GM23338 (cell line): ENCODE data around the gene CDYL.

ENCODE experiments used
- CREB1 ChIP-seq: fragments of 250-450 bp; sonication (Bioruptor Pico); IDR thresholded peaks from 2 replicates; pipeline ENCODE4 v1.5.0; 2020; ENCODE audit warnings: low read depth, mild to moderate bottlenecking, moderate library complexity
- EZH2 ChIP-seq: fragments of 200-600 bp; sonication (generic); IDR thresholded peaks from one replicate; pipeline ENCODE4 v1.8.0; 2017; ENCODE audit warnings: antibody characterized with exemption, mild to moderate bottlenecking, low read depth; ENCODE audit not compliant: unreplicated experiment
- EZH2phosphoT487 ChIP-seq: fragments of 200-600 bp; sonication (generic); IDR thresholded peaks from one replicate; pipeline ENCODE4 v1.8.1; 2018; ENCODE audit warnings: antibody characterized with exemption; ENCODE audit not compliant: unreplicated experiment
- JUNB ChIP-seq: IDR thresholded peaks from one replicate; pipeline ENCODE4 v1.6.1; 2016; ENCODE audit warnings: antibody characterized with exemption; ENCODE audit not compliant: unreplicated experiment
- NANOG ChIP-seq: IDR thresholded peaks from 2 replicates; pipeline ENCODE4 v1.6.1; 2016; ENCODE audit warnings: antibody characterized with exemption, borderline replicate concordance
- POLR2AphosphoS5 ChIP-seq: IDR thresholded peaks from 2 replicates; pipeline ENCODE4 v1.6.1; 2016; ENCODE audit warnings: antibody characterized with exemption, low read depth
- STAT1 ChIP-seq: IDR thresholded peaks from one replicate; pipeline ENCODE4 v1.6.1; 2016; ENCODE audit warnings: antibody characterized with exemption; ENCODE audit not compliant: unreplicated experiment
- ZNF331 ChIP-seq: fragments of 250-450 bp; sonication (Bioruptor Pico); IDR thresholded peaks from 2 replicates; pipeline ENCODE4 v1.5.0; 2020; ENCODE audit warnings: low read depth, mild to moderate bottlenecking, moderate library complexity
- TF ChIP-seq, protein P1 (sequence below), 2 experiments: fragments of 200-600 bp in 1 of 2; sonication (generic) in 1 of 2; conservative IDR thresholded peaks; 2 replicates each; pipeline versions ENCODE4 v1.5.1 to v1.6.1; 2016 to 2017; ENCODE audit warnings: antibody characterized with exemption in 2 of 2, low read depth in 2 of 2, mild to moderate bottlenecking in 2 of 2, moderate library complexity in 1 of 2
- TF ChIP-seq, protein P2 (sequence below): IDR thresholded peaks from 2 replicates; pipeline ENCODE4 v1.6.1; 2016; ENCODE audit warnings: antibody characterized with exemption
- TF ChIP-seq, protein P3 (sequence below): IDR thresholded peaks from one replicate; pipeline ENCODE4 v1.6.1; 2018; ENCODE audit warnings: antibody characterized with exemption; ENCODE audit not compliant: unreplicated experiment
- TF ChIP-seq, protein P4 (sequence below): fragments of 250-450 bp; sonication (Bioruptor Pico); IDR thresholded peaks from 2 replicates; pipeline ENCODE4 v1.5.0; 2020; ENCODE audit warnings: mild to moderate bottlenecking, moderate library complexity

DNA sequence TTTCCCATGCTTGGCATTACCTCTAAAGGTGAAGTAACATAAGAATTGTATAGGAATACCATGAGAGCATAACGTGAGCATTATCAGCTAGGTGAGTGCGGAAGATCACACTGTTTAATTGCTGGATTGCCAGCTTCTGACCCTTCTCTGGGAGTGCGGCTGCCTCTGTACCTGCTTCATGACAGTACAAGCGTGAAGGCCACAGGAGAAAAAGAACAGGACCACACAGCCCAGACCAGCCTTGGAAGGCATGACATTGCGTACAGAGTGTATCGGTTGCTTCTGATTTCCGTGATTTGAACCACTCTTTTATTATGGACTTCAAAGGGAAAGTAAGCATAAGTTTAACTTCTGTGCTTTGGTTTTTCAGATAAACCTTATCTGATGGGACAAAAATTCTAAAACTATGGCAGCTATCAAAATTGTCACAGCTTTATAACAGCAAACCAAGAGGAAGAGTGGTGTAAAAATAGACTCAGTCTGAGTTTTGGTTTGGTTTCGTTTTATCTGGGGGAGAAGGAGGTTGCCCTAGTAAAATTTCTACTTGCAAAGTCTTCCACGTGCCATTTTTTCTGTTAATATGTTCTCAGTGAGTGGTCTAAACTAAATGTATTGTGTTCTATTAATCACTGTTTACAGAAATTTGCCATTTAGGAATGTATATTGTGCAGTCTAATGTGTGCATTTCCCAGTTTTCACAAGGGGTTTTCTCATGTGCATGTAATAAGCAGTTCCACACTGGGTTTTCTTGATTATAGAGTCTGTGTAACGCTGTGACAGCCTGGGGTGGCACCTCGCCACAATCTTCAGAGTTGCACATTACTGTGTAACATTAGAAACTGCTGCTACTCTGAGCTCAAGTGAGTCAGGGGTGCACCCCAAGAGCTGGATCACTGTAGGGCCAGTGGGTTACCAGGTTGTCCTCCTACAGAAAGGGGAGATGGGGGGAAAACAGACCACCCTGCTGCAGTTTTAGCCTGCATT is 130.4 kb downstream of the CDYL start:
- TF ChIP-seq POLR2AphosphoS5 (no peak), CREB1 (no peak), EZH2 (no peak), ZNF331 (CRISPR knock-in tag) (no peak), EZH2phosphoT487 (no peak), JUNB (no peak), STAT1 (no peak), NANOG (no peak)
- TF ChIP-seq, protein P1, sequence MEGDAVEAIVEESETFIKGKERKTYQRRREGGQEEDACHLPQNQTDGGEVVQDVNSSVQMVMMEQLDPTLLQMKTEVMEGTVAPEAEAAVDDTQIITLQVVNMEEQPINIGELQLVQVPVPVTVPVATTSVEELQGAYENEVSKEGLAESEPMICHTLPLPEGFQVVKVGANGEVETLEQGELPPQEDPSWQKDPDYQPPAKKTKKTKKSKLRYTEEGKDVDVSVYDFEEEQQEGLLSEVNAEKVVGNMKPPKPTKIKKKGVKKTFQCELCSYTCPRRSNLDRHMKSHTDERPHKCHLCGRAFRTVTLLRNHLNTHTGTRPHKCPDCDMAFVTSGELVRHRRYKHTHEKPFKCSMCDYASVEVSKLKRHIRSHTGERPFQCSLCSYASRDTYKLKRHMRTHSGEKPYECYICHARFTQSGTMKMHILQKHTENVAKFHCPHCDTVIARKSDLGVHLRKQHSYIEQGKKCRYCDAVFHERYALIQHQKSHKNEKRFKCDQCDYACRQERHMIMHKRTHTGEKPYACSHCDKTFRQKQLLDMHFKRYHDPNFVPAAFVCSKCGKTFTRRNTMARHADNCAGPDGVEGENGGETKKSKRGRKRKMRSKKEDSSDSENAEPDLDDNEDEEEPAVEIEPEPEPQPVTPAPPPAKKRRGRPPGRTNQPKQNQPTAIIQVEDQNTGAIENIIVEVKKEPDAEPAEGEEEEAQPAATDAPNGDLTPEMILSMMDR (conservative IDR thresholded peaks at IDR 0.05; ENCODE audit: low read depth in 2 of 2): no peak
- TF ChIP-seq, protein P2, sequence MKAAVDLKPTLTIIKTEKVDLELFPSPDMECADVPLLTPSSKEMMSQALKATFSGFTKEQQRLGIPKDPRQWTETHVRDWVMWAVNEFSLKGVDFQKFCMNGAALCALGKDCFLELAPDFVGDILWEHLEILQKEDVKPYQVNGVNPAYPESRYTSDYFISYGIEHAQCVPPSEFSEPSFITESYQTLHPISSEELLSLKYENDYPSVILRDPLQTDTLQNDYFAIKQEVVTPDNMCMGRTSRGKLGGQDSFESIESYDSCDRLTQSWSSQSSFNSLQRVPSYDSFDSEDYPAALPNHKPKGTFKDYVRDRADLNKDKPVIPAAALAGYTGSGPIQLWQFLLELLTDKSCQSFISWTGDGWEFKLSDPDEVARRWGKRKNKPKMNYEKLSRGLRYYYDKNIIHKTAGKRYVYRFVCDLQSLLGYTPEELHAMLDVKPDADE: no peak
- TF ChIP-seq, protein P3, sequence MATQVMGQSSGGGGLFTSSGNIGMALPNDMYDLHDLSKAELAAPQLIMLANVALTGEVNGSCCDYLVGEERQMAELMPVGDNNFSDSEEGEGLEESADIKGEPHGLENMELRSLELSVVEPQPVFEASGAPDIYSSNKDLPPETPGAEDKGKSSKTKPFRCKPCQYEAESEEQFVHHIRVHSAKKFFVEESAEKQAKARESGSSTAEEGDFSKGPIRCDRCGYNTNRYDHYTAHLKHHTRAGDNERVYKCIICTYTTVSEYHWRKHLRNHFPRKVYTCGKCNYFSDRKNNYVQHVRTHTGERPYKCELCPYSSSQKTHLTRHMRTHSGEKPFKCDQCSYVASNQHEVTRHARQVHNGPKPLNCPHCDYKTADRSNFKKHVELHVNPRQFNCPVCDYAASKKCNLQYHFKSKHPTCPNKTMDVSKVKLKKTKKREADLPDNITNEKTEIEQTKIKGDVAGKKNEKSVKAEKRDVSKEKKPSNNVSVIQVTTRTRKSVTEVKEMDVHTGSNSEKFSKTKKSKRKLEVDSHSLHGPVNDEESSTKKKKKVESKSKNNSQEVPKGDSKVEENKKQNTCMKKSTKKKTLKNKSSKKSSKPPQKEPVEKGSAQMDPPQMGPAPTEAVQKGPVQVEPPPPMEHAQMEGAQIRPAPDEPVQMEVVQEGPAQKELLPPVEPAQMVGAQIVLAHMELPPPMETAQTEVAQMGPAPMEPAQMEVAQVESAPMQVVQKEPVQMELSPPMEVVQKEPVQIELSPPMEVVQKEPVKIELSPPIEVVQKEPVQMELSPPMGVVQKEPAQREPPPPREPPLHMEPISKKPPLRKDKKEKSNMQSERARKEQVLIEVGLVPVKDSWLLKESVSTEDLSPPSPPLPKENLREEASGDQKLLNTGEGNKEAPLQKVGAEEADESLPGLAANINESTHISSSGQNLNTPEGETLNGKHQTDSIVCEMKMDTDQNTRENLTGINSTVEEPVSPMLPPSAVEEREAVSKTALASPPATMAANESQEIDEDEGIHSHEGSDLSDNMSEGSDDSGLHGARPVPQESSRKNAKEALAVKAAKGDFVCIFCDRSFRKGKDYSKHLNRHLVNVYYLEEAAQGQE: no peak
- TF ChIP-seq, protein P4, sequence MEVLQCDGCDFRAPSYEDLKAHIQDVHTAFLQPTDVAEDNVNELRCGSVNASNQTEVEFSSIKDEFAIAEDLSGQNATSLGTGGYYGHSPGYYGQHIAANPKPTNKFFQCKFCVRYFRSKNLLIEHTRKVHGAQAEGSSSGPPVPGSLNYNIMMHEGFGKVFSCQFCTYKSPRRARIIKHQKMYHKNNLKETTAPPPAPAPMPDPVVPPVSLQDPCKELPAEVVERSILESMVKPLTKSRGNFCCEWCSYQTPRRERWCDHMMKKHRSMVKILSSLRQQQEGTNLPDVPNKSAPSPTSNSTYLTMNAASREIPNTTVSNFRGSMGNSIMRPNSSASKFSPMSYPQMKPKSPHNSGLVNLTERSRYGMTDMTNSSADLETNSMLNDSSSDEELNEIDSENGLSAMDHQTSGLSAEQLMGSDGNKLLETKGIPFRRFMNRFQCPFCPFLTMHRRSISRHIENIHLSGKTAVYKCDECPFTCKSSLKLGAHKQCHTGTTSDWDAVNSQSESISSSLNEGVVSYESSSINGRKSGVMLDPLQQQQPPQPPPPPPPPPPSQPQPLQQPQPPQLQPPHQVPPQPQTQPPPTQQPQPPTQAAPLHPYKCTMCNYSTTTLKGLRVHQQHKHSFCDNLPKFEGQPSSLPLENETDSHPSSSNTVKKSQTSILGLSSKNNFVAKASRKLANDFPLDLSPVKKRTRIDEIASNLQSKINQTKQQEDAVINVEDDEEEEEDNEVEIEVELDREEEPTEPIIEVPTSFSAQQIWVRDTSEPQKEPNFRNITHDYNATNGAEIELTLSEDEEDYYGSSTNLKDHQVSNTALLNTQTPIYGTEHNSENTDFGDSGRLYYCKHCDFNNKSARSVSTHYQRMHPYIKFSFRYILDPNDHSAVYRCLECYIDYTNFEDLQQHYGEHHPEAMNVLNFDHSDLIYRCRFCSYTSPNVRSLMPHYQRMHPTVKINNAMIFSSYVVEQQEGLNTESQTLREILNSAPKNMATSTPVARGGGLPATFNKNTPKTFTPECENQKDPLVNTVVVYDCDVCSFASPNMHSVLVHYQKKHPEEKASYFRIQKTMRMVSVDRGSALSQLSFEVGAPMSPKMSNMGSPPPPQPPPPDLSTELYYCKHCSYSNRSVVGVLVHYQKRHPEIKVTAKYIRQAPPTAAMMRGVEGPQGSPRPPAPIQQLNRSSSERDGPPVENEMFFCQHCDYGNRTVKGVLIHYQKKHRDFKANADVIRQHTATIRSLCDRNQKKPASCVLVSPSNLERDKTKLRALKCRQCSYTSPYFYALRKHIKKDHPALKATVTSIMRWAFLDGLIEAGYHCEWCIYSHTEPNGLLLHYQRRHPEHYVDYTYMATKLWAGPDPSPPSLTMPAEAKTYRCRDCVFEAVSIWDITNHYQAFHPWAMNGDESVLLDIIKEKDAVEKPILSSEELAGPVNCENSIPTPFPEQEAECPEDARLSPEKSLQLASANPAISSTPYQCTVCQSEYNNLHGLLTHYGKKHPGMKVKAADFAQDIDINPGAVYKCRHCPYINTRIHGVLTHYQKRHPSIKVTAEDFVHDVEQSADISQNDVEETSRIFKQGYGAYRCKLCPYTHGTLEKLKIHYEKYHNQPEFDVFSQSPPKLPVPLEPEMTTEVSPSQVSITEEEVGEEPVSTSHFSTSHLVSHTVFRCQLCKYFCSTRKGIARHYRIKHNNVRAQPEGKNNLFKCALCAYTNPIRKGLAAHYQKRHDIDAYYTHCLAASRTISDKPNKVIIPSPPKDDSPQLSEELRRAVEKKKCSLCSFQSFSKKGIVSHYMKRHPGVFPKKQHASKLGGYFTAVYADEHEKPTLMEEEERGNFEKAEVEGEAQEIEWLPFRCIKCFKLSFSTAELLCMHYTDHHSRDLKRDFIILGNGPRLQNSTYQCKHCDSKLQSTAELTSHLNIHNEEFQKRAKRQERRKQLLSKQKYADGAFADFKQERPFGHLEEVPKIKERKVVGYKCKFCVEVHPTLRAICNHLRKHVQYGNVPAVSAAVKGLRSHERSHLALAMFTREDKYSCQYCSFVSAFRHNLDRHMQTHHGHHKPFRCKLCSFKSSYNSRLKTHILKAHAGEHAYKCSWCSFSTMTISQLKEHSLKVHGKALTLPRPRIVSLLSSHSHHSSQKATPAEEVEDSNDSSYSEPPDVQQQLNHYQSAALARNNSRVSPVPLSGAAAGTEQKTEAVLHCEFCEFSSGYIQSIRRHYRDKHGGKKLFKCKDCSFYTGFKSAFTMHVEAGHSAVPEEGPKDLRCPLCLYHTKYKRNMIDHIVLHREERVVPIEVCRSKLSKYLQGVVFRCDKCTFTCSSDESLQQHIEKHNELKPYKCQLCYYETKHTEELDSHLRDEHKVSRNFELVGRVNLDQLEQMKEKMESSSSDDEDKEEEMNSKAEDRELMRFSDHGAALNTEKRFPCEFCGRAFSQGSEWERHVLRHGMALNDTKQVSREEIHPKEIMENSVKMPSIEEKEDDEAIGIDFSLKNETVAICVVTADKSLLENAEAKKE (CRISPR knock-in tag): no peak
